Activated naive CD4-positive, alpha-beta T cell (primary cell): ENCODE data around the gene ANXA4.
"Not testable (repeated sequence)": the region's sequence is repeated elsewhere in the genome, so short reads cannot be mapped to it uniquely, and the experiment has no call there.

Source experiments
- DNase-seq, 4 experiments: peaks; one replicate each; lab custom pipeline; 2025; lab: John Stamatoyannopoulos, UW

The ANXA4 gene

DNA sequence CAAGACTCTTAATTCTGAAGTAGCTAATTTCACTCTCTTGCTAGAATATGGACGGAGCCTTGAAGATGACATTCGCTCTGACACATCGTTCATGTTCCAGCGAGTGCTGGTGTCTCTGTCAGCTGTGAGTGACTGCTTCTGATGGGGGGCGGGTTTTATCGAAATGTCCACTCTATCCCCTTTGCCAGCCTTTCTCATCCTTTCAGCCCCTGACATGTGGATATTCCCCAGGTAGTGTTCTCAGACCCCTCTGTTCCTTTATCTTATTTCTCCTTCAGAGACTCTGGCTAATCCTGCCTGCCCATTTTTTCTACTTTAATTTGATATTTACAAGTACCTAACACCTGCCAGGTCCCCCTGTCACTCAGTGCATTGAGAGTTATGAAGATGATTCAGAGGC is 68.6 kb downstream of the ANXA4 start:
- no peak for DNase-seq

- no peak for DNase-seq
Measured at GRCh38 chr2:69811018-69811417, 69.1 kb downstream of the ANXA4 start.

- DNase-seq, result no peak
Measured at GRCh38 chr2:69811591-69811990, 69.7 kb downstream of the ANXA4 start.

DNA sequence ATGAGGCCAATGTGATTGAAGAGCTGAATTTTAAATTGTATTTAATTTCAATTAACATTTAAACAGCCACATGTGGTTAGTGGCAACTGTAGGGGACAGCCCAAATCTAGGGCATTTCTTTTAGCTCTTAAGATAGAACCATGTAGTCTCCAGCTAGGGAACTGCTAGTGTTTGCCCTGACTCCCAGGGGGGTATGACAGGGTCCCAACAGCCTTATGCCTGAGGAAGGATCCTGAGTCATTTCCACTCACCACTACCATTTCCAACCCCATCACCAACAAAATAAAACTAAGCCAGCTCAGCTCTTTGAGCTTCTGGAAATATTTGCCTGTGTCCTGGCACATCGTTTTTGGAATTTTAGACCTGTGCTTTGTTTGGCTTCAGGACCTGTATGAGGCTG is 73.8 kb downstream of the ANXA4 start:
- no peak for DNase-seq

DNA sequence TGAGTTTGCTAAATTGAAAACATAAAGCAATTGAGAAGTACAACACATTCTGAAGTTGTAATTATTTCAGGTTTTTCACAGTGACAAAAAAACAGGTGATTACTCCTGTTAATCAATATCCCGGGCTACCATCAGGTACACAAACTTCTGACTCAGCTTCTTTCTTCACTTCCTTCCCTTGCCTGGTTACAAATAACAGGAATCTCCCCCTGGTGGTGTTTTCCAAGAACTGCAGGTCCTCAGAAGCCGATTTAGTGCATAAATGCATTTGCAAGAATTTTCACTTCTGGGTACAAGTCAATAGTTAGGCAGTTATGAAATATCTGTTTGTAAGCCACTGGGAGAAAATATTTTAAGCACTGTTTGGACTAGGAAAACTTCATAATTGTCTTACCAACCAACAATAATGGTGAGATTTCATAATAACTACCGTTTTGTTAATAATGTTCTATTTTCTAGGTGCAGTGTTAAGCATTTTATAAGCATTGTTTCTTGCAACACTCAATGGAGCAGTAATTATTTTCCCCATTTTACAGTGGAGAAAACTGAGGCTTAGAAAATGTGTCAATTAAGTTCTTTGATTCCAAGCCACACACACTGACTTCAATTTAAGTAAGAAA is 75.1 kb downstream of the ANXA4 start:
- peak in 3 of 4 experiments; percentile 5 to 52 (median 25) for DNase-seq

- DNase-seq, result no peak
Measured at GRCh38 chr2:69817729-69818501, 76.0 kb downstream of the ANXA4 start.

DNA sequence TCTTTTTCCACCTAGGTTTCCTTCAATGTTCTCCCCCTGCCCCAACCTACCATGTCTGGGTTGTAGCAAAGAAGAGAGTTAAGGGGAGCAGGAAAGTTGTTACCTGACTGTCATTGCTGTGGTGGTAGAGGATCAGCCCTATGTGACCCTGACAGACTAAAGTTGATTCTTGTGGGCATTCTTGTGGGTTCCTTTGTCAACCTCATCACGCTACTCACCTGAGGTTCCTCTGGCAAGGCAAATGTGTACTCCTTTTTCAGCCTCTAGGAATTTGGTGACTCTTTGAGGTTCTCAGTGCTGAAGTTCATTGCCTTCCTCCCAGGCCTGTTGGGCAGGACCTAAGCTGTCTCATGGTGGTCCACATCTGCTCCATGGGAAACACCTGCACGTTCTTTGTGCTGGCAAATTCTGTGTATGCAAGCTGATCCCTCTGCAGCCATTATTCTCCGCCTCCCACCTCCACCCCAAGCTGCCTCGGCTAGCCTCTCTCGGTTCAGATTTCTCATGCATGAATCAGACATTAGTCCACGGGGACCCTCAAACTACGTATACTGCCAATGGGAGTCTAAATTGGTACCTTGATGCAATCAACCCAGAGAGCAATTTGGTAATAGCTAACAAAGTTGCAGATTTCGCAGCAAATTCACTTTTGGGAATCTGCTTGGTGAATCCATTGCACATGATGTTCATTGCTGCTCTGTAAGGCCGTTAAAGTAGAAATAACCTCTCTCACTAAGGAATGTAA is 86.0 kb downstream of the ANXA4 start:
- DNase-seq, result no peak

GRCh38 chr2:69828938-69829255 is 87.0 kb downstream of the ANXA4 start:
- DNase-seq, result no peak

- DNase-seq, result peak; percentile 96 to 99 (median 98)
Measured at GRCh38 chr2:69829256-69830044, 87.5 kb downstream of the ANXA4 start, which contains the start of gene GMCL1. Gene GMCL1, plus strand, starts transcription at chr2:69829660. Its CDS starts 233 bp downstream, at chr2:69829893.

DNA sequence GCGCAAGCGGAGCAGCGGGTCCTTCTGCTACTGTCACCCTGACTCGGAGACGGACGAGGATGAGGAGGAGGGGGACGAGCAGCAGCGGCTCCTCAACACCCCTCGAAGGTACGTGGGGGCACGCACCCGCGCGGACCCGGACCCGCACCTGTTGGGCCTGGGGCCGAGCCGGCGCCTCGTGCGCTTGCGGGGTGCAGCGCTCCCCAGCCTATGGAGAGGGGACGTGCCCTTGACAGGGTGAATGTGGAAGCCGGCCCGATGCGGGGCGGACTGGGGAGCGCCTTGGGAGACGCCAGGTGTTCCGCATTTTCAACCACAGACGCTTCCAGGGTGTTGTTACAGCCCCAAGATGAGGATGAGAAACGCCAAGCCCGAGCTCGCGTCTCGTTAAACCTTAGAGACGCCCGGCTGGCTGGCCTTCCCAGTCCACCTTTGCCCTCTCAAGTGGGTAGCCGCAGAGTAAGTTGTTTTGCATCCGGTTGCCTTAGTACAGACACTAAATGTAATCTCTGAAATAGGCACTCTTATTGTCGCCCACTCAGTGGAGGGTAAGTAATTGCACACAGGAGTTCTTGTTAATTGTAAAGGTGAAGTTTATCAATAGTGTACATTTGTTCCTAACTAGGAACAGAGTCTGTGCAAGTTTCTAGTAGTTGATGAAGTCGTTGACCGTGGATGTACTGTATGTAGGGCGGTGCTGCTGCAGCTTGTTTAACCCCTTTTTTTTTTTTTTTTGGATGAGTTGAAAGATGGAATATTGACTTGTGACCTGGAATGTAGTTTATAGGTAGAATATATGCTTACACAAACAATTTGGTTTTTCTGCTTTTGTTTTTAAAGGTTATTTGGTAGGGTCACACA is 88.3 kb downstream of the ANXA4 start:
- DNase-seq, result peak in 2 of 4 experiments; percentile 42 to 51

DNA sequence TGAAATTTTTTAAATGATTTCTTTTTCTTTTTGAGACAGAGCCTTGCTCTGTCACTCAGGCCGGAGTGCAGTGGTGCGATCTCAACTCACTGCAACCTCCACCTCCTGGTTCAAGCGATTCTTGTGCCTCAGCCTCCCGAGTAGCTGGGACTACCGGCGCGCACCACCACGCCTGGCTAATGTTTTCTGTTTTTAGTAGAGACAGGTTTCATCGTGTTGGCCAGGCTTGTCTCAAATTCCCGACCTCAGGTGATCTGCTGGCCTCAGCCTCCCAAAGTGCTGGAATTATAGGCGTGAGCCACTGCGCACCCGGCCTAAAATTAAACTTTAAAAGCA is 88.9 kb downstream of the ANXA4 start:
- not testable (repeated sequence) for DNase-seq

DNA sequence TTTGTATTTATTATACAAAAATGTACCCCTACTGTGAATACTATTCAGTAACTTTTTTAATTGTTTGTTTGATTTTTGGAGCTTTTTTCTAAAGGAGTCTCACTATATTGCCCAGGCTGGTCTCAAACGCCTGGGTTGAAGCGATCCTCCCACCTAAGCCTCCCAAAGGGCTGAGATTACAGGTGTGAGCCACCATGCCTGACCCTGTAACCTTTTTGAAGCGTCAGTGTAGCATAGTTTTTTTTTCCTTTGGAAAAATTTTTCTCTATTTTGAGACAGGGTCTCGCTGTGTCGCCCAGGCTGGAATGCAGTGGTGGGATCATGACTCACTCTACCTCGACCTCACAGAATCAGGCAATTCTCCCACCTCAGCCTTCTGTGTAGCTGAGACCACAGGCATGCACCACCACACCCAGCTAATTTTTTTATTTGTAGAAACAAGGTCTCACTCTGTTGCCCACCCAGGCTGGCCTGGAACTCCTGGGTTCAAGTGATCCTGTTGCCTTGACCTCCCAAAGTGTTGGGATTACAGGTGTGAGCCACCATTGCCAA is 89.5 kb downstream of the ANXA4 start:
- DNase-seq, result no peak

DNA sequence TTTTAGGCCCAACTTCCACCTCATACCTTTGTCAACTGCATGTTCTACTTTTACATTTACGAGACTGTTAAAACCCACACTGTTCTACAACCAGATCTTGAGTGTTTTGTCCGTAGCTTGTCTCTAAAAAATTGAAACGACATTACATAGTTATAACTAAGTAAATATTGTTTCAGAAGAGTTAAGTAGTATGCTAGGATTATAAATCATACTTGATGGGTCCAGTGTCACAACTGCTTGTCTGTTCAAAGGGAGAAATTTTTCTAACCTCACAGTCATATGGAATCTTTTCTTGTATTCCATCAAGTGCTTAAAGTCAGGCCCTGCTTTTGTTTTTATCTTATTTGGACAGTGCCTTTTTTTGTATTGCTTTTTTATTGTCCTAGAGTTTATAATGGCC is 91.8 kb downstream of the ANXA4 start:
- no peak for DNase-seq

DNA sequence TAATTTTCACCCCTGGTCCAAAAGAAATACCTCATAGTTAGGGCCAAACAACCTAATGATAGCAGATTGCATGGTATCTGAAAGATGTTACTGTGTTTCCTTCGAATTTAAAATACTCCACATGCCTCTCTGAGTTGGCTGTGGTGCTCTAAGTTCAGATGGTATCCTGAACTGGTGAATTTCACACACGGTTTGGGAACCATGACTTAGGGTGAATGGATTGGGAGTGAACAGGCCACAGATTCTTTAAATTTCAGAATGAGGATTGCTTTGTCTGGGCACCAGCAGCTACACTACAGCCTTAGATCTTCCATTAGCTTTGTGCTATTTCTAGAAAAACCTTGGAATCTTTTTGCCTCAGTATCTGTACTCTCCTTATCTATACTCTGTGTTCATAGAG is 93.7 kb downstream of the ANXA4 start:
- no peak for DNase-seq

DNA sequence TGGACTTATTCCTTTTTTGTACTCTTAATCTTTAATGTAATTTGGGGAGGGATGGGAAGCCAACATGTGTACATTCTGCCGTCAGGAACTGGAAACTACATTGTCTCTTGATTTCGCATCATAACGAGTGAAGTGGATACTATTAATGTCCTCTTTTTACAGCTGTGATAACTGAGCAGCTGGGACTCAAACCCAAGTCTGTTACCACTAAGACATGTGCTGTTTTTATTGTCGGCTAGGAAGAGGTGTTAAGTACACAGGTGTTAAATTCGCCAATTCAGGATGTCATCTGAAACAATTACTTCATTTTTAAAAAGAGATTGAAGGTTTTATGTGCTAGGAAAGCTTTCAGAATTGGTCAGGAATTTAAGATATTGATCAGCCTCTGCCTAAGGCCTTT is 94.4 kb downstream of the ANXA4 start:
- DNase-seq, result no peak

DNA sequence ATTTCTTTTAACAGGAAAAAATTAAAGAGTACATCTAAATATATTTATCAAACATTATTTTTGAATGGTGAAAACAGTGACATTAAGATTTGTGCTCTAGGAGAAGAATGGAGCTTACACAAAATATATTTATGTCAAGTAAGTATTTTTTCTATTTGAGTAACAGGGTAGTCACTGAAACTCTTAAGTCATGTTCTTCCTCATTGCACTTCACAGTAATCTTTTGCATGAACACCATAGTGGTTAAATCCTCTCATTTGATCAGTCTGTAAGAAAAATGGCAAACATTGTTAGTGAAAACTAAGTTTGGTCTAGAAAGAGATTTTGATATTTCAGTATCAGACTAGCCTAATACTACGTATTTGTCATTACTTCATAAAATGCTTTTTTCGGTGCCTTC is 95.6 kb downstream of the ANXA4 start:
- no peak for DNase-seq

DNA sequence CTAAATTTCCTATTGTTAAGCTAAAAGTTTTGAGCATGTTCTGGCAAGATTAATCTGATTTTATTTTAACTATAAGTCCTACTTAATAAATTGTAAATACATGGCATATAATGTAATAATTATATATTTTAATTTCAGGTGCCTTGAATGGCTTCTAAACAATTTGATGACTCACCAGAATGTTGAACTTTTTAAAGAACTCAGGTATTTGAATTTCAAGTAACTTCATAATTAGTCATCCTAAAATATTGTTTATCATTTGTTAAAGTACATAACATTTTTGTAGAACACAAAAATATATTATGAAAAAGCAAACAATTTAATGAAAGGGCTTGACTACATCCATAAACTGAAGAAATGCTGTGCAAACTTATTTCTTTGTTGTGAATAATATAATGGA is 102.1 kb downstream of the ANXA4 start:
- no peak for DNase-seq

DNA sequence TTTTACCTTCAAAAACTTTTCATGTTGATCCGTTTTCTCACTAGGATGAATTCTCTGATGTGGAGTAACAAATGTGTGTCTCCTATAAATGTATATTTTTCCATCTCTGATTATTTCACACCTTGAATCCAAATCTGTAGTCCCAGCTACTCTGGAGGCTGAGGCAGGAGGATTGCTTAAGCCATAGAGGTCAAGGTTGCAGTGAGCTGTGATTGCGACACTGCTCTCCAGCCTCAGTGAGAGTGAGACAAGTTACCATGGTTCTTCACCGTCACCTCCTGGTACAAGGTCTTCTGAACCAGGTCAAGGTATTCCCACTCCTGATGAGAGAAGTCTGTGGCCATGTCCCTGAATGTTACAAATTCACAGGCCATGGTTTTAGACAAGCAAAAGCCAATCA is 102.6 kb downstream of the ANXA4 start:
- DNase-seq, result no peak

DNA sequence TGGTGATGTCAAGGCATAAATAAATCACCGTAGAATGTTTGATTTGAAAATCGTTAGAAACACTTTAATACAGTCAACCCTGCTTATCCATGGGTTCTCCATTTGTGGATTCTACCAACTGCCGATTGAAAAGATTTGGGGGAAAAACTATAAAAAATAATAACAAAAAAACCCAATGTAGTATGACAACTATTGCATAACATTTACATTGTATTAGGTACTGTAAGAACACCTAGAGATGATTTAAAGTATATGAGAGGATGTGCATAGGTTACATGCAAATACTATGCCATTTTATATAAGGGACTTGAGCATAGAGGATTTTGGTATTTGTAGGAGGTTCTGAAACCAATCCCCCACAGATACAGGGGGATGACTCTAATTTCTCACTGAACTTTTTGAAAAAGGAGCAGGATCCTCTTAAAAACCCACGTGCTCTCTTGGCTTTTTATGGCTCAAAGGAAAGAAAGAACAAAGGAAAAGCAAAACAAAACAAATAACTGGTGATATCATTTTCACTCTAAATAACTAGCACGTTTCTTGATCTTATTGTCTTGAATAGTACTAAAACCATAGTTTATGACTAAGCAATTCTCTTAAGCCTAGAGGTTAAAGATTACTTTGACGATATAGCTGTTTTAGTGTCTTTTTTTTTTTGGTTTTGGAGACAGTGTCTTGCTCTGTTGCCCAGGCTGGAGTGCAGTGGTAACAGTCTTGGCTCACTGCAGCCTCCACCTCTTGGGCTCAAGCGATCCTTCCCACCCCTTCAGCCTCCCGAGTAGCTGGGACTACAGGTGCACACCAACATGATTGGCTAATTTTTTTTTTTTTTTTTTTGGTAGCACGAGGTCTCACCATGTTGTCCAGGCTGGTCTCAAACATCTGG is 104.5 kb downstream of the ANXA4 start:
- no peak for DNase-seq
